Measurements from ENCODE around the gene TRIOBP.

Gene TRIOBP

GRCh38 chr22:37672206-37672919, 24.5 kb upstream of the TRIOBP start:
- no peak for DNase-seq

- DNase-seq: peak in 1 of 2 donors; percentile 33
Observed at GRCh38 chr22:37672920-37673455, 23.9 kb upstream of the TRIOBP start.

- no peak for DNase-seq
Observed at GRCh38 chr22:37674248-37674647, 22.6 kb upstream of the TRIOBP start.

GRCh38 chr22:37674951-37675929, 21.6 kb upstream of the TRIOBP start, which contains the start of gene LGALS1:
Gene LGALS1 (plus strand): TSS chr22:37675636. CDS start chr22:37675703, 67 bp downstream.
- peak; percentile 56 to 74 for DNase-seq

GRCh38 chr22:37675930-37676735, 20.7 kb upstream of the TRIOBP start:
- peak in 1 of 2 donors; percentile 30 for DNase-seq

GRCh38 chr22:37676736-37677492, 19.9 kb upstream of the TRIOBP start:
- peak; percentile 93 to 94 for DNase-seq

- DNase-seq: no peak
Observed at GRCh38 chr22:37677493-37677974, 19.3 kb upstream of the TRIOBP start.

- no peak for DNase-seq
Observed at GRCh38 chr22:37678372-37678771, 18.5 kb upstream of the TRIOBP start.

GRCh38 chr22:37679670-37680069, 17.2 kb upstream of the TRIOBP start:
- DNase-seq: no peak

GRCh38 chr22:37680191-37680851, 16.5 kb upstream of the TRIOBP start:
- no peak for DNase-seq

GRCh38 chr22:37681001-37681424, 15.8 kb upstream of the TRIOBP start:
- DNase-seq: no peak

- DNase-seq: peak; percentile 79 to 80
Observed at GRCh38 chr22:37681556-37682049, 15.2 kb upstream of the TRIOBP start.

- no peak for DNase-seq
Observed at GRCh38 chr22:37684803-37685615, 11.8 kb upstream of the TRIOBP start.

- peak; percentile 78 to 80 for DNase-seq
Observed at GRCh38 chr22:37686002-37686982, 10.6 kb upstream of the TRIOBP start, which contains the start of gene NOL12. Gene NOL12 (plus strand): TSS chr22:37686343. CDS start chr22:37686393, 50 bp downstream.

GRCh38 chr22:37690407-37690806, 6.4 kb upstream of the TRIOBP start:
- no peak for DNase-seq

- no peak for DNase-seq
Observed at GRCh38 chr22:37690901-37691504, 5.8 kb upstream of the TRIOBP start.

- DNase-seq: no peak
Observed at GRCh38 chr22:37692627-37693285, 4.1 kb upstream of the TRIOBP start.
